Activated T-helper 9 cell treated with anti-CD3 and anti-CD28 coated beads, Interleukin-2, amount 50 U/mL, for 16 hours (primary cell): ENCODE measurements around the gene RPL39.
A peak's percentile ranks its signal among the peaks of the same experiment; 100 is the strongest.
"Not testable (repeated sequence)": the region's sequence is repeated elsewhere in the genome, so short reads cannot be mapped to it uniquely, and the experiment has no call there.

ENCODE experiments used
- DNase-seq: peaks from one replicate; pipeline ENCODE4 v3.0.0-alpha.2; 2020; ENCODE audit warnings: low read depth

RPL39 gene

DNA sequence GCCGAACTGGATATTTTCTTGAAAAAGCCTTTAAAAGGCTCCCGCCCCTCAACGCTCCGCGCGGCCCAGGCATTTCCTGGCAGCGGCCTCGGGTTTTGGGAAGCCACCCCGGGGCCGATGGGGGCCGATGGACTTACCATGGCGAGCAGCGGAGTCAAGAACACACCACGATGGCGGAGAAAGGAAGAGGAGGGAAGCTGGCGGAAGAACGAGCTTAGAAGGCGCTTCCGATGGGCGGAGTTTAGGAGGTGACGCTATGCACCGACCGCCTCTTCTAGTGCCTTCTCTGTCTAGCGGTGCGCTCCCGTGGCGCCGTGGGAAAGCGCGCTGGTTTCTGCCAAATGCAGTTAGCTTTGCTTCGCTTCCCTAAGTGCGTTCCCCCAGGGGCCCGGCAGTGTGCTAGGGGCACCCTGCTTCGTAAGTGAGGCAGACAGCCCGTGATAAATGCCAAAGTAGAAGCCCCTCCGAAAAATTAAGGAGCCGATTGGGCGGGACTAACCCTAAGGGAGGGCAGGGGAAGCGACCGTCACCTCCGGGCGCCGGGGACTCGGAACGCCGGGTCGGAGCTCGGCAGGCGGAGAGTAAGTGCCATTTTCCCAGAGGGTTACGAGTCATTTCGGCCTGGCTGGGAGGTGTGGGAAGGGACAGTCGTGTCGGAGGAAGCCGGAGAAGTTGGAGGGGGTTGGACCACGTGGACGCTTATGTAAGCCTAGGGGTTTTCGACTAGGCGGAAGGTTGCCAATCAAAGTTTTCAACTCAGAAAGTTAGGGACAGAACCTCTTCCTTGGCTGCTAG is at the start of gene RPL39:
Gene RPL39, minus strand, starts transcription at position 194 of the 795 bp plus-strand sequence. Its CDS starts 54 bp downstream, at position 140.
- peak; percentile 70 for DNase-seq

DNA sequence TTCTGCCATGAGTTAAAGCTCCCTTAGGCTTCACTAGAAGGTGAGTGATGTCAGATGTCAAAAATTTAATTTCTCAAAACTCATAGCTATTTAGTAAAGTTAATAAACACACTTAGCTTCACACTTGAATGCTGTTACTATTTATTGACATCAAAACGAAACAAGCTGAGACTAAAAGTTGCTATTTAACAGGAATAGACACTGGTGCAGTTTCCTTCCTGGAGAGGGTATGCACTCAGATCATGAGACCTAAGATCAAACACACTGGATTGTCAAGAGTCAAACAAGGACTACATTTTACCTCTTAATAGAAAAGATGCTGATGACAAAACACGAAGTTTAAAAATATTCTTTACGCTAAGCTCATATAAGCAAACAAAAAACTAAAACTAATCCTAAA is 42.5 kb upstream of the RPL39 start:
- no peak for DNase-seq

DNA sequence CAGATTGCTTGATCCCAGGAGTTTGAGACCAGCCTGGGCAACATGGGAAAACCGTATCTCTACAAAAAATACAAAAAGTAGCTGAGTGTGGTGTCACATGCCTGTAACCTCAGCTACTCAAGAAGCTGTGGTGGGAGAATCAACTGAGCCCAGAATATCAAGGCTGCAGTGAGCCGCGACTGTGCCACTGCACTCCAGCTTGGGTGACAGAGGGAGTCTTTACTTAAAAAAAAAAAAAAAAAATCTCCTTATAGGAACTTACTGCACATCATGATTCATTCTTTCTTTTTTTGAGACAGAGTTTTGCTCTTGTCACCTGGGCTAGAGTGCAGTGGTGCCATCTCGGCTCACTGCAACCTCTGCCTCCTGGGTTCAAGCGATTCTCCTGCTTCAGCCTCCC is 37.0 kb upstream of the RPL39 start:
- DNase-seq = no peak

DNA sequence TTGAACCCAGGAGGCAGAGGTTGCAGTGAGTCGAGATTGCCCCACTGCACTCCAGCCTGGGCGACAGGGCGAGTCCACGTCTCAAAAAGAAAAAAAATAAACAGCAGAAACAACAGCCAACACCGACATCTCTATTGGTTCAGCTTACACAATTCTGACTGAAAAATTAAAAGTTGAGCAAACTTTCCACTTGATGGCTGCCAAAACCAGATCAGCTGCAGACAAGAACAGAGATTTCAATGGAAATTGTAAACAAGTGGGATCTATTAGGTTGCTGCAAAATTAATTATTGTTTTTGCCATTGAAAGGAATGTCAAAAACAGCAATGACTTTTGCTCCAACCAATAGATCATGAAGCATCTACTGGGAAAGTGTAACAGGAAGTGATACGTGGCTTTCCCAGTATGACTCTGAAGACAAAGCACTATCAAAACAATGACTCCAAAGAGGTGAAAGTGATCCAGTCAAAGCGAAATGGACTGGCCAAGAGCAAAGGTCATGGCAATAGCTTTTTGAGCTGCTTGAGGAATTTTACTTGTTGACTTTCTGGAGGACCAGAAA is 35.0 kb upstream of the RPL39 start:
- DNase-seq = no peak

DNA sequence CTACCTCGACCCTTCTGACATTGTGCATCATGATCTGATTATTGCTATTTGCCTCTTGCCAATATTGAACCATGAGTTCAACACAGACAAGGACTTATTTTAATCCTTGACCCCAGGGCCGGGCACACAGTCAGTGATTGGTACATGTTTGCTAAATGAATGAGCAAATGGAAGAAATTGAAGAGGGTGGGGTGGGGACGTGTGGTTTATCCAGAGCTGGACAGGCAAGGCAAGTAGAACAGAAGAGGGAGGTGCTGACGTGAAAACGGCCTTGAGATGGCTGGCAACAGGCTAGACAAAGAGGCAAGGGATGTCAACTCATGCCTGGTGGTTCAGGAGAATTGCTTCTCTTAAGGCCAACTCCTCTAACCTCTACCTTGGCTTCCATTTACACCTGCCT is 32.8 kb upstream of the RPL39 start:
- DNase-seq = not testable (repeated sequence)

DNA sequence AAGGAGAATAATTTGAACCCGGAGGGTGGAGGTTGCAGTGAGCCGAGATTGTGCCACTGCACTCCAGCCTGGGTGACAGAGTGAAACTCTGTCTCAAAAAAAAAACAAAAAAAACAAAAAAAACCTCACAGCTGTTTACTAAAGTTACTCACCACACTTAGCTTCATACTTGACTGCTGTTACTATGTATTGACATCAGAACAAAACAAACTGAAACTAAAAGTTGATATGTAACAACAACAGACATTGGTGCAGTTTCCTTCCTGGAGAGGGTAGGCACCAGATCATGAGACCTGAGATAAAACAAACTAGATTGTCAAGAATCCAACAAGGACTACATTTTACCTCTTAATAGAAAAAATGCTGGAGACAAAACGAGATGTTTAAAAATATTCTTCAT is 30.3 kb upstream of the RPL39 start:
- DNase-seq = not testable (repeated sequence)

DNA sequence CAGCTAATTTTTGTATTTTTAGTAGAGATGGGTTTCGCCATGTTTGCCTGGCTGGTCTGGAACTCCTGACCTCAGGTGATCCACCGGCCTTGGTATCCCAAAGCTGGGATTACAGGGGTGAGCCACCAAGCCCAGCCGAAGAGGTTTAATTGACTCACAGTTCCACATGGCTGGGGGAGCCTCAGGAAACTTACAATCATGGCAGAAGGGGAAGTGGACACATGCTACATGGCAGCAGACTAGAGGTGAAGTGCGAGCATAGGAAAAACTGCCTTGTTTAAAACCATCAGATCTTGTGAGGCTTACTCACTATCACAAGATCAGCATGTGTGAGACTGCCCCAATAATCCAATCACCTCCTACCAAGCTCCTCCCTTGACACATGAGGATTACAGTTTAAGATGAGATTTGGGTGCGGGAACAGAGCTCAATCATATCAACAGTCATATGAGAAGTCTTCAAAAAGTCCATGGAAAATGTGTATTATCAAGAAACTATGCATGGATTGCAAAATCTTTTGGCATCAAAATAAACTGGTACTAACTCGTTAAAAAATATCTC is 25.8 kb upstream of the RPL39 start:
- no peak for DNase-seq

DNA sequence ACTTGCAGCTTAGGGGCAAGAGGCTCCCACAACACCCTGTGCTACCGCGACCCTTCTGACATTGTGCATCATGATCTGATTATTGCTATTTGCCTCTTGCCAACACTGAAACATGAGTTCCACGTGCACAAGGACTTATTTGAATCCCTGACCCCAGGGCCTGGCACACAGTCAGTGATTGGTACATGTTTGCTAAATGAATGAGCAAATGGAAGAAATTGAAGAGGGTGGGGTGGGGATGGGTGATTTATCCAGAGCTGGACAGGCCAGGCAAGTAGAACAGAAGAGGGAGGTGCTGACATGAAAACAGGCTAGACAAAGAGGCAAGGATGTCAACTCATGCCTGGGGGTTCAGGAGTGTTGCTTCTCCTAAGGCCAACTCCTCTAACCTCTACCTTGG is 24.9 kb upstream of the RPL39 start:
- DNase-seq = no peak

DNA sequence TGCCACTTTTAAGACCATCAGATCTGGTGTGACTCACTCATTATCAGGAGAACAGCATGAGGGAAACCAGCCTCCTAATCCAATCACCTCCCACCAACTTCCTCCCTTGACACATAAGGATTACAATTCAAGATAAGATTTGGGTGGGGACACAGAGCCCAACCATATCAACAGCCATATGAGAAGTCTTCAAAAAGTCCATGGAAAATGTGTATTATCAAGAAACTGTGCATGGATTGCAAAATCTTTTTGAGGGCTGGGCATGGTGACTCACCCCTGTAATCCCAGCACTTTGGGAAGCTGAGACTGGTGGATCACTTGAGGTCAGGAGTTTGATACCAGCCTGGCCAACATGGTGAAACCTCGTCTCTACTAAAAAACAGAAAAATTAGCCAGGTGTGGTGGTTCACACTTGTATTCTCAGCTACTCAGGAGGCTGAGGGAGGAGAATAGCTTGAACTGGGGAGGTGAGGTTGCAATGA is 17.8 kb upstream of the RPL39 start:
- DNase-seq = no peak

DNA sequence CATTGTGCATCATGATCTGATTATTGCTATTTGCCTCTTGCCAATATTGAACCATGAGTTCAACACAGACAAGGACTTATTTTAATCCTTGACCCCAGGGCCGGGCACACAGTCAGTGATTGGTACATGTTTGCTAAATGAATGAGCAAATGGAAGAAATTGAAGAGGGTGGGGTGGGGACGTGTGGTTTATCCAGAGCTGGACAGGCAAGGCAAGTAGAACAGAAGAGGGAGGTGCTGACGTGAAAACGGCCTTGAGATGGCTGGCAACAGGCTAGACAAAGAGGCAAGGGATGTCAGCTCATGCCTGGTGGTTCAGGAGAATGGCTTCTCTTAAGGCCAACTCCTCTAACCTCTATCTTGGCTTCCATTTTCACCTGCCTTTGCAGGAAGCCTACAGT is 17.0 kb upstream of the RPL39 start:
- not testable (repeated sequence) for DNase-seq

DNA sequence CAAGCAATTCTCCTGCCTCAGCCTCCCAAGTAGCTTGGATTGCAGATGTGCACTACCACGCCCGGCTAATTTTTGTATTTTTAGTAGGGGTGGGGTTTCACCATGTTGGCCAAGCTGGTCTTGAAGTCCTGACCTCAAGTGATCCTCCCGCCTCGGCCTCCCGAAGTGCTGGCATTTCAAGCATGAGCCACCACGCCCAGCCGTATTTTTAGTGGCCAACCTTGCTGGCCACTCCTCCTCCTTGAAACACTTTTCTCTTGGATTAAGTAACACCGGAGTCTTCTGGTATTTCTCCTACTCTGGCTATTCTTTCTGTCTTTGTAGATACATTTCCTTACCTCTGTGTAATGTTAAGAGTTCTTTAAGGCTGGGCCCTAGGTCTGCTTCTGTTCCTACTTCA is 11.1 kb upstream of the RPL39 start:
- no peak for DNase-seq

DNA sequence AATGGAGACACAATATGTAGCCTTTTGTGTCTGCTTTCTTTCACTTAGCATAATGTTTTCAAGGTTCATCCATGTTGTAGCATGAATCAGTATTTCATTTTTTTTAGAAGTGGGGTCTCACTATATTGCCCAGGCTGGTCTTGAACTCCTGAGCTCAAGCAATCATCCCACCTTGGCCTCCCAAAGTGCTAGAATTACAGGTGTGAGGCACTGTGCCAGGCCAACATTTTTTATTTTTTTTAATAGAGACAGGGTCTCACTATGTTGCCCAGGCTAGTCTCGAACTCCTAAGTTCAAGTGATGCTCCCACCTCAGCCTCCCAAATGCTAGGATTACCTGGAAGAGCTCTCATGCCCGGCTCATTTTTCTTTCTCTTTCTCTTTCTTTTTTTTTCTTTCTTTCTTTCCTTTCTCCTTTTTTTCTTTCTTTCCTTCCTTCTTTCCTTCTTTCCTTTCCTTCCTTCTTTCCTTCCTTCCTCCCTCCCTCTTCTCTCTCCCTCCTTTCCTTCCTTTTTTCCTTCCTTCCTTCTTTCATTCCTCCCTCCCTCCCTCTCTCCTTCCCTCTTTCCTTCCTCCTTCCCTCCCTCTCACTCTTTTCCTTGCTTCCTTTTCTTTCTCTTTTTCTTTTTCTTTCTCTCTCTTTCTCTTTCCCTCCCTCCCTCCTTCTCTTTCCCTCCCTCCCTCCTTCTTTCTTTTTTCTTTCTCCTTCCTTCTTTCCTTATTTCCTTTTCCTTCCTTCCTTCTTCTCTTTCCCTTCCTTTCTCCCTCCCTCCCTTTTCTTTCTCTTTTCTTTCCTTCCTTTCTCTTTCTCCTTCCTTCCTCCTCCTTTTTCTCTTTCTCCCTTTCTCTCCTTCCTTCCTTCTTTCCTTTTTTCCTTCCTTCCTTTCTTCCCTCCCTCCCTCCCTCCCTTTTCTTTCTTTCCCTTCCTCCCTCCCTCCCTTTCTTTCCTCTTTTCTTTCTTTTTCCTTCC is 10.1 kb upstream of the RPL39 start:
- DNase-seq = no peak

DNA sequence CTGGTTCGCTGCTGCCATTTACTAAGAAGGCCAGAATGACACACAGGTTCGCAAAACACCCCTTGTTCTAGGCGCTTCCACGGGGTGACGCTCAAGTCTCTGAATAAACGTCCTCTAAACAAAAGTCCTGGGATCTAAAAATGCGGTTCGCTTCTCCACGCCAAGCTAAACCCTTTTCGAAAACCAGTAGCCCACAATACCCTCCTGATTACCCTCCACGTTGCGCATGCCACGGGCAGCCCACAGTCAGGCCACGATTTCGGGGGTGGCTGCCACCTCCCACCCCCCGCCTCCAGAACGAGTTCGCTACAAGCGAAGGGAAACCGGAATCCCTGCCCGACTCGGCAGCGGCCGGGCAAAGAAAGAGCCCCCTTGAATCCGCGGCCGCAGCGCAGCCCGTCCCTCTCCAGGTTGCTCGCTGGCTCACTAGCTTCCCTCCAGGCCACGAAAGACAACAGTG is 423 bp downstream of the RPL39 start:
- DNase-seq = peak; percentile 28

DNA sequence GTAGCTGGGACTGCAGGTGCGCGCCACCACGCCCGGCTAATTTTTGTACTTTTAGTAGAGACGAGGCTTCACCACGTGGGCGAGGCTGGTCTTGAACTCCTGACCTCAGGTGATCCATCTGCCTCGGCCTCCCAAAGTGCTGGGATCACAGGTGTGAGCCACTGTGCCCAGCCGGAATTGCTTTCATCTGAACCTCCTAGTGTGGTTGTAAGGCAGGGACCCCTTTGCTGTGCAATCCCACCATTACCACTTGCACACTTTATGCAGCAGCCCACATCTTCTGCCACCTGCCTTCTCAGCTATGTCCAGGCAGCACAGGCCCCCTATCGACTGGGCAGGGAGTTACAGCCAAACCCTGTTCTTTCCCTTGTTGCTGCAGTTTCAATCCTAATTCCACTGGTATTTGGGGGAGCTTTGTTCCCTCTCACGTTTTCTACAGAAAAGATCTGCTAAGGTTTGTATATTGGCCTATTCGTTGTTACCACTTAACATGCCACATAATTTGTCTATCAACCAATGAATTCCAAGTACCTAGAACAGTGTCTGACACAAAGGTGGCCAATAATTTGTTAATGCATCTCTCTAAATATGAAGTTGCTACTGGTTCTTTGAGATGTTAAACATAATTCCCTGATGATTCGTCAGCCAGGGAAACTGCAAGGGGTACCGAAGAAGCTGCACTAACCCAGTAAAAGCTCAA is 6.5 kb downstream of the RPL39 start:
- DNase-seq = peak; percentile 27

DNA sequence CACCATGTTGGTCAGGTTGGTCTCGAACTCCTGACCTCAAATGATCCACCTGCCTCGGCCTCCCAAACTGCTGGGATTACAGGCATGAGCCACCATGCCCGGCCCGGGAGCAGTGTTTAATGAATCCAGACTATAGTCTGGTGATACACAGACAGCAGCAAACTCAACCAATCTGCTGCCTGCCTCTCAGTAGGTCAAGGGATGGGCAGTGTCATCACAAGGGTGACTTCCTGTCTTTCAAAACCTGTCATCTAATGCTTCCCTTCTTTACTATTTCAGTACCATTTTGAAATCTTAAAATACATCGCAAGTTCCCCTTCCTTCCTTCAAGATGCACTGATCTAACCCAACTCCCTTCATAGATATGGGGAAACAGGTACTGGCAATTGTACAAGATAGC is 8.4 kb downstream of the RPL39 start:
- no peak for DNase-seq

DNA sequence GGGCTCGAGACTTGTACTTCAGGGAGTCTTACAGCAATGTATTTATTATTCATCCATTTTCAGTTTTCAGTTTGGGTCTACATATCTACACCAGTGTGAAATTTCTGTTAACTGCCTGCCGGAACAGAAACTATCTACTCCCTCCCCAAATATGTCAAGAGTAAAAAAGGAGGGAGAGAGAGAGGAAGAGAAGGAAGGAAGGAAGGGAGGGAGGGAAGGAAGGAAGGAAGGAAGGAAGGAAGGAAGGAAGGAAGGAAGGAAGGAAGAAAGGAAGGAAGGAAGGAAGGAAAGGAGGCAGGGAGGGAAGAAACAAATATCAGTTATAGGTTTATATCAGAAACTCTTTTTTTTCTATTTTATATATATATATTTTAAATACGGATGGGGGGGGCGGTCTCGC is 12.6 kb downstream of the RPL39 start:
- no peak for DNase-seq

DNA sequence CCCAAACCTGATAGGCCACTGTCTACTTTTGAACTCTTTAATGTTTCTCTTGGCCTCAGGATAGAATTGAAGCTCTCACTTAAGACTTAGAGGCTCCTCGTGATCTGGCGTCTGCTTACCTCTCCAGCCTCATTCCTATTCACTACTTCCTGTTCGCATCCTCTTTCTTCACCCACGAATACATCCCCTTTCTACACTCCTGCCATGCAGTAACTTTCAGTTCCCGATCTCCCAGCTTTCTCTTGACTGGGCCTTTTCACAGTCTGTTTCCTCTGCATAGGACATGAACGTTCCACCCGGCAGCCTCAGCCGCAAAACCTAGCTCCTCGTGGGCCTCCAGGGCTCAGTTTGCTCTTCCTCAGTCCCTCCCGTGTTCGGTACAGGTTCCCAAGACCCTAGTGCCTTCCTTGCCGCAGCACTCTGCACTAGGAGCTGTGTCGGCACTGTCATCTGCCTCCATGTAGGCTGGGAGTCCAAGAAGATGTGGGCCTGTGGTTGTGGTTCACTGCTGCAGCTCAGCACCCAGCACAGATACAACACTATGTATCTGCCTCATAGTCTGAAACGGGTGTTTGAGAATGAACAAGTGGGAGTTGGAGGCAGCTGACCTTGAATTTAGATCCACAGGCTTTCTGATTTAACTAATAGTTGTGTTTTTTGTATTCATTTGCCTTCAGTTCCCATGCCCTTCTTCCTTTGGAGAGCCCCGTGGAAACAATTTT is 15.8 kb downstream of the RPL39 start:
- DNase-seq = no peak

DNA sequence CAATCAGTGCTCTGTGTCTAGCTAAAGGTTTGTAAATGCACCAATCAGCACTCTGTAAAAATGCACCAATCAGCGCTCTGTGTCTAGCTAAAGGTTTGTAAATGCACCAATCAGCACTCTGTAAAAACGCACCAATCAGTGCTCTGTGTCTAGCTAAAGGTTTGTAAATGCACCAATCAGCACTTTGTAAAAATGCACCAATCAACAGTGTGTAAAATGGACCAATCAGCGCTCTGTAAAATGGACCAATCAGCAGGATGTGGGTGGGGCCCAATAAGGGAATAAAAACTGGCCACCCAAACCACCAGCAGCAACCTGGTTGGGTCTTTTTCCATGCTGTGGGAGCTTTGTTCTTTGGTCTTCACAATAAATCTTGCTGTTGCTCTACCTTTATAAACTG is 22.0 kb downstream of the RPL39 start:
- not testable (repeated sequence) for DNase-seq

DNA sequence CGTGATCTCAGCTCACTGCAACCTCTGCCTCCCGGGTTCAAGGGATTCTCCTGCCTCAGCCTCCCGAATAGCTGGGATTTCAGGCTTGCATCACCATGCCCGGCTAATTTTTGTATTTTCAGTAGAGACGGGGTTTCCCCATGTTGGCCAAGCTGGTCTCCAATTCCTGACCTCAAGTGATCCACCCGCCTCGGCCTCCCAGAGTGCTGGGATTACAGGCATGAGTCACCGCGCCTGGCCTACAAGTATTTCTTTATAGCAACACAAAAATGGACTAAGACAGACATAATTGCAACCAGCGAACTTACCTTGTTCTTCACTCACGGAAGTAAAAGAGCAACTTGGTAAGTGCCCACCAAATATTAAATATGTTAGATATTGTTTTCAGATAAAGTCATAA is 23.0 kb downstream of the RPL39 start:
- DNase-seq = not testable (repeated sequence)

DNA sequence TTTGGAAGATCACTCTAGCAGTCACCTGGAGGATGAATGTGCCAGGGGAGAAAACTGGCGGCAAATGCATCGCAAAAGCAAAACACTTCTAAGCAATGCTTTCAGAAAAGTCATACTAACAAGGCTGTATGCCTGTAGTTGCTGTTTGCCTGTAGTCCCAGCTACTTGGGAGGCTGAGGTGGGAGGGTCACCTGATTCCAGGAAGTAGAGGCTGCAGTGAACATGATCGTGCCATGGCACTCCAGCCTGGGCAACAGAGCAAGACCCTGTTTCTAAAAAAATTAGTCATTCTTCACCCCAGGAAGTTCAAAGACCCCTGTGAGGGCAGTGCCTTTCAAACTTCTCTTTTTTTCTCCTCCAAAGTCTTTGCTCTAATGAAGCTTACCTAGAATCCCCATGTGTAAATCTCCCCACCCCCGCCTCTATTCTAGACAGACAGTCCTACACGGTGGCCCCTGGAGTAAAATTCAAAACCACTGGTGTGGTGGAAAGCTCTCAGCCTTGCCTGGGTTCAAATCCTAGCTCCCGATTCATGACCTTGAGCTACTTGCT is 27.5 kb downstream of the RPL39 start:
- DNase-seq = no peak
